NCI-H146 treated with DMSO at 0.1 percent for 48 hours (cell line): ENCODE measurements around the gene GSG1L.

ENCODE experiments used
- DNase-seq: peaks from one replicate; lab custom pipeline; 2025; ENCODE audit not compliant: unreplicated experiment; lab: John Stamatoyannopoulos, UW

The GSG1L gene

GRCh38 chr16:27824006-27824405, 239.5 kb downstream of the GSG1L start:
- no peak for DNase-seq

DNA sequence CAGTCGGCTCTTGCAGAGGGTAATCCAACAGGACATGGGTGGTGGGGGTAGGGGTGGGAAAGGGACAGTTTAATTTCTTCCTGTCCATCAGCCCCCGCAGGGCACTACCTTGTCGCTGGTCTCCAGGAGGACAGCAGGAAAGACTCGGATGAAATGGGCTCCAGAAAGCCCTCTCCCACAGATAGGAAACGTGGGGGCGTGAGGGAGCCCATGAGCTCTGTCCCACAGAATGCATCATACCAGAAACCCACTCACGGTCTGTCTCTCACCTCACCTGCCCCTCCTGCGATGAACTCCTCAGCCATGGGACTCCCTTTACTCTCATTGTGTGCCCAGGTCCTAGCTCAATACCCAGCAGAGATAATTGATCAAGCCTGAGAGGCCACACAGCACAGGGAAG, 240.1 kb downstream of the GSG1L start:
- DNase-seq, result no peak

DNA sequence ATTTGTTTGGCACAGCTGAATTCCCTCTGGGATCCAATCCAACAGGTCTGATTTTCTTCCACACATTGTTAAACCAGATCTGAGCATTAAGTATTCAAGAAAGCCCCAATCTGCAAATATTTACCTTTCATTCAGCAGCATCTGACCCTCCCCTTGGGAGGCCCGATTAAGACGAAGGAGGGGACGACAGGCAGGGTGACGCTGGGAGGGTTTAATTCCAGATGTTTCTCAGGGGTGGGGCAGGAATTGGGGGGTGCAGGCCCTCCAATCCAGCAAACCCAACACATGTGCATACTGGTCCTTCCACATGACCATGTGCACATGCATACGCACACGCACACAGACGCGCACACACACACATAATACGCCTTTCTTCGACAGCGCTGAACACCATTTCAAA, 240.5 kb downstream of the GSG1L start:
- DNase-seq, result peak; percentile 31

- DNase-seq, result no peak
Measured at GRCh38 chr16:27822529-27822928, 241.0 kb downstream of the GSG1L start.

DNA sequence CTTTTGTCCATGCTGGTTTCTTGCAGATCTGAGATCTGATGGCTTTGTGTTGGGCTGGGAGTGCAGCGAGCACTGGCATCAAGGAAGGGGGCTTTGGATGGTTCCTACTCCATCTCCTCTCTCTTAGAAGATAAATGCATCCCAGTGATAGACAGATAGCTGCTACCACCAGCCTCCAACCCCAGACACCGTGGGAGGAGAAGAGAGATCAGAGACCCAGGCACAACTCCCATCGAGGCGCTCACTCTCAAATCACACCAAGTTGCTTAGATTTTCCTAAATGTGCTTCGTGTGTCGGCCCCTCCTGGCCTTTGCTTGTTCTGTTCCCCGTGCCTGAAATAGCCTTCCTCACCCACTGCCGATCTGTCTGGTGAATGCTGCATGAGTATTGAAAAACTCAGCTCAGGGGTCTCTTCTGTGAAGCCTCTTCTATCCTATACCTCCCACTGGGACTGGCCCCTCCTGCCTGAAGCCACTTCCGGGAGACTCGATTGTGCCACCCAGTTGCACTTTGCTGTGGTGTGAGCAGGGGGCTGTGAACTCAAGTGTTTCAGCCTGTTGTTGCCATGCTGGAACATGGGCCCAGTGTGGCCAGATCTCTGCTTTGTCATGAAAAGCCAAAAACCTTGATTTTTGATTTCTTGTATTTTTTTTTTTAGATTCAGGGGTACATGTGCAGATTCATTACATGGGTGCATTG, 242.7 kb downstream of the GSG1L start:
- DNase-seq, result no peak

GRCh38 chr16:27819881-27820610, 243.5 kb downstream of the GSG1L start:
- DNase-seq, result no peak

DNA sequence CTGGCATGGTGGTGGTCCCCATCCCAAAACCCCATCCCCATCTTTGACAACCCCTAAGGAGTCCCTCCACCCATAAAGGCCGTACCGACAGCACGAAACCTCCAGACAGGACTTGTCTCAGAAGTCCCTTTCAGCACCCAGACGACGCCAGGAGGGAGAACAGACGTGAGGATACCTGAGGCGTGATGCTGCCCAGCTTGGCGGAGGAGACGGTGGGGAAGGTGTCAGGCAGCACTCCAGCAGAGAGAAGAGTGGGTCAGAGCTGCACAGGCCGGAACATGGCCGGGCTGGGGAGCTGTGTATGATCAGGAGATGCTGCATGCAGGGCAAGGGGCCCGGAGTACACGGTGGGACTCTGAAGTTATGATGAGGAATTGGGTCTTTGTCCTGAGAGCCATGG, 244.2 kb downstream of the GSG1L start:
- no peak for DNase-seq

- no peak for DNase-seq
Measured at GRCh38 chr16:27818246-27818645, 245.3 kb downstream of the GSG1L start.

DNA sequence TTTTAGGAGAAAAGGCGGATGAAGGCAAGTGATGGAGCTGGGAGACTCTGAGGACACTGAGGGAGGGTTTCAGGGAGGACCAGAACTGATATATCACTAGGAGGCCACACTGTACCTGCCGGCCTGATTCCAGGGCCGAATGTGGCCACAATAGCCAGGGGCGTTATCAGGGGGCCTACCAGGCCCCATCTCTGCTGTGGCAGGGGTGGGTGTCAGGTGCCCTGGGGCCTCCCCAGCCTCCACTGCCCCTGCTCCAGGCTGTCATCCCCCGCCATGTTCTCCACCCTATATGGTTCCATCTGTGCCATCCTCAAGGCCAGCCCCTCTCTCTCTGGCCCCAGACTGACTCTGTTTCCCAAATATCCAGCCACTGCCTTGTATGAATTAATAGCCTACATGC, 246.5 kb downstream of the GSG1L start:
- DNase-seq, result no peak

GRCh38 chr16:27816561-27816960, 247.0 kb downstream of the GSG1L start:
- no peak for DNase-seq

DNA sequence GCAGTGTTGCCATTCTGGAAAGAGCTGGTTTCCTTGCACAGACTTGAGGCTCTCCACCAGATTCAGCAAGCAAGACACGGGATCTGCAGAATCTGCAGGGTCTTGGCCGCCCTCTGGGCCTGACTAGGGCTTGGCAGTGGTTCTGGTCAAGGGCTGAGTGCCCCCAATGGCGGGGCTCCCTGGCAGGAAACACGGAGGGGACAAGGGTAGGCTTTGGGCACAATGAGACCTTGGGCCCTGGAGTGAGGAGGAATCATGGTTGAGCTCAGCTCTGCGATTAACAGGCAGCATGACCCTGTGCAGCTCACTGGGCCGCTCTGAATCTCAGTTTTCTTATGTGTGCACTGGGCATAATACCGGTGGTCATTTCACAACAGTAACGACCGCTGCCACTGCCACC, 249.9 kb downstream of the GSG1L start:
- DNase-seq, result no peak

- DNase-seq, result no peak
Measured at GRCh38 chr16:27811881-27812280, 251.6 kb downstream of the GSG1L start.

DNA sequence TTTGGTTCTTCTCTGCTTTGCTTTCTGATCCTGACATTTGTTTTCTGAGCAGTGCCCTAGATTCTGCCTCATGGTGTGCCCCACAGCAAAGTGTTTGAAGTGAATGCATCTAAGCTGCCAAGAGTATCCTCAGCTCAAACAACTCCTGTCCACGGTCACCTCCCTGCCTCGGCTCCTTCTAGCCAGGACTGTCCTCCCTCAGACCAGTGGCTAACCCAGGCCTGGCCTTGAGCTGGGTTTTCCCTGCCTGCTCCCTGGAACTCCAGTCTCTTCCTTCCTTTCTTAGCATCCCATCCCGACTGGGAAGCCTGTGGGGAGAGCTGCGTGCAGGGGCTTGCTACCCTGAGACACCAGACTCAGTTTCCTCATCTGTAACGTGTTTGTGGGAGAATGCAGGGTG, 256.5 kb downstream of the GSG1L start:
- no peak for DNase-seq

GRCh38 chr16:27806388-27806787, 257.1 kb downstream of the GSG1L start:
- no peak for DNase-seq

GRCh38 chr16:27805828-27806351, 257.6 kb downstream of the GSG1L start:
- no peak for DNase-seq

DNA sequence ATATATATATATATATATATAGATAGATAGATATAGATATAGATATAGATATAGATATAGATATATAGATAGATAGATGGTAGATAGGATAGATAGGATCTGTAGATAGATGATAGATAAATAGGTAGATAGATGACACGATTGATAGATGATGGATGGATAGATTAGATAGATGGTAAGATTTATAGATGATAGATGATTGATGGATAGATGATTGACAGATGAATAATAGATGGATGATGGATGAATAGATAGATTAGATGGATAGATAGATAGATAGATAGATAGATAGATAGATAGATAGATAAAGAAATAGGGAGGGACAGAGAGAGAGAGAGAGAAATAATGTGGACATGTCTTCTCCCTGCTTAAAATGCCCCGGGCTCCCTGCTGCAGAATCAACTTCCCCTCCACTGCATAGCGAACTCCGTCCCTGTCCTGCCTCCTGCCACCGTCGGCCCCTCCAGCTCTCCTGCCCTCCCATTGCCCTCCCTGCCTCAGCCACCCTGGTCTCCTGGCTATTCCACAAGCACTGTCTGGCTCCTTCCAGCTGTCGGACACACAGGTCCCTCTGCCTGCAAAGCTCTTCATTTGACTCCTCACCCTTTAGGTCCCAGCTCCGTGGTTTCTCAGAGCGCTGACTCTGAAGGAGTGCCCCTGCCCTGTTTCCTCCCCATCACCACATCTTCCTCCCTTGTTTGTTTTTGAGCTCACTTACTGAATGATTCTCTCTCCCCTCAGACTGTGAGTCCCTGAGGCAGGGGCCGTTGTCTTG, 259.6 kb downstream of the GSG1L start:
- no peak for DNase-seq

GRCh38 chr16:27802664-27803439, 260.7 kb downstream of the GSG1L start:
- DNase-seq, result no peak

GRCh38 chr16:27801289-27801945, 262.1 kb downstream of the GSG1L start:
- DNase-seq, result no peak

- DNase-seq, result no peak
Measured at GRCh38 chr16:27800817-27801216, 262.7 kb downstream of the GSG1L start.

DNA sequence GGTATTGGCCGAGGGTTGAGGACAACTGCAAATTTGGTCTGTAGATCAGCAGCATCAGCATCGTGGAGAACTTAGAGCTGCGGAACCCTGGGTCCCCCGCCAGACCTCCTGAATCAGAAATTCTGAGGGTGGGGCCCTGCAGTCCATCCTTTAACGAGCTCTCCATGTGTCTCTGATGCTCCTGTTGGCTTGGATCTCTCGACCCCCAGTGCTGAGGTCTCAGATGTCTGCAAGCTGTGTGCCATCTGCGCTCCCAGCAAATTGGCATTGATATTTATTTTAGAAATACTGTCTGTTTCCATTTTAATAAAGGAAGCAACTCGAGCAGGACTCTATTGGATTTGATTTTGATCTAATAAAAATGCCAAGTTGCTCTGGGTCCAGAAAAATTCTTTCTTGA, 263.6 kb downstream of the GSG1L start:
- DNase-seq, result no peak
